ENCODE data around the gene SNX33.
"Not testable (repeated sequence)": the region's sequence is repeated elsewhere in the genome, so short reads cannot be mapped to it uniquely, and the experiment has no call there.

Gene SNX33

GRCh38 chr15:75705854-75706681 lies 58.4 kb downstream of the SNX33 start:
- H3K4me3 Mint-ChIP-seq, result no peak overlapping the region
- H3K27me3 Mint-ChIP-seq, result no peaks in the 10 kb centered on the region
- ATAC-seq, result no peak
- no peaks in the 10 kb centered on the region for H3K9me3 Mint-ChIP-seq
- no peaks in the 10 kb centered on the region for H3K4me1 Mint-ChIP-seq
- no peak for DNase-seq
- H3K27ac Mint-ChIP-seq, result peak overlapping the region in 1 of 2 donors; percentile 1

GRCh38 chr15:75706682-75706954 lies 58.9 kb downstream of the SNX33 start:
- H3K9me3 Mint-ChIP-seq, result no peaks in the 10 kb centered on the region
- no peak for DNase-seq
- H3K27ac Mint-ChIP-seq, result no peak overlapping the region
- no peaks in the 10 kb centered on the region for H3K27me3 Mint-ChIP-seq
- no peak overlapping the region for H3K4me3 Mint-ChIP-seq
- no peak for ATAC-seq
- no peaks in the 10 kb centered on the region for H3K4me1 Mint-ChIP-seq

GRCh38 chr15:75709458-75709857 lies 61.7 kb downstream of the SNX33 start:
- DNase-seq, H3K4me3 Mint-ChIP-seq, H3K4me1 Mint-ChIP-seq, H3K9me3 Mint-ChIP-seq, H3K27ac Mint-ChIP-seq: not testable (repeated sequence)
- peaks cover 18% of the 10 kb centered on the region for H3K27me3 Mint-ChIP-seq
- ATAC-seq, result peak; percentile 15

- not testable (repeated sequence) for H3K9me3 Mint-ChIP-seq, ATAC-seq, DNase-seq, H3K4me3 Mint-ChIP-seq, H3K27ac Mint-ChIP-seq, H3K4me1 Mint-ChIP-seq
- peaks cover 20% of the 10 kb centered on the region for H3K27me3 Mint-ChIP-seq
These were observed 63.2 kb downstream of the SNX33 start for GRCh38 chr15:75710874-75711273.

DNA sequence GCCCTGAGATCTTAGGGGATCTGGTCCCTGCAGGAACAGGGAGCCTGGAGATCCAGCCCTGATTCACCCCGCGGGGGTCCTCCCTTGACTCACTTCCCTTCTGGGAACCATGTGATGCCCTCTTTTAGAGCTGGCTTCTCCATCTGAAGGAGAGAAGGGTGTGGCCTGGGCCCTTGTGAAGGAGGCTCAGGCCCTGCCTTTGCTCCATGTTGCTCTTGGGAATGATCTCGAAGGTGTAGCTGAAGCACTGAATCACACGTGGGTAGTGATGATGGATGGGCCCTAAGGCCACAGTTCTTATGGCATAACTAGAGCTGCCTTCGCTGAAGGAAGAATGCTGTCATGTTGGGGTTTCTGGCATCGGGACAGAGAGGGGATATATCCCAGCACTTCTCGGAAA lies 63.8 kb downstream of the SNX33 start:
- H3K4me3 Mint-ChIP-seq, H3K27ac Mint-ChIP-seq, H3K4me1 Mint-ChIP-seq, ATAC-seq, H3K9me3 Mint-ChIP-seq, DNase-seq: not testable (repeated sequence)
- H3K27me3 Mint-ChIP-seq, result peaks cover 20% of the 10 kb centered on the region

Measured in stimulated activated naive CD8-positive, alpha-beta T cell treated with anti-CD3 and anti-CD28 coated beads, Interleukin-15, amount 100 ng/mL, for 72 hours (primary cell).